ENCODE data around the gene SYCP1. TPM values are rescaled to one million over a fixed set of nuclear protein-coding genes. Genes with fewer than 3 reads are reported as not detected.
"Not testable (repeated sequence)": the region's sequence is repeated elsewhere in the genome, so short reads cannot be mapped to it uniquely, and the experiment has no call there.

The SYCP1 gene
- total and polyA plus RNA-seq, 2 experiments from 2014 or later = 0.24 to 0.66 TPM

- no peaks in the 10 kb centered on the region for H3K4me1 ChIP-seq (ENCODE audit: insufficient read depth)
- H3K4me2 ChIP-seq = no peak overlapping the region
- H3K36me3 ChIP-seq (ENCODE audit: insufficient read depth) = no peaks in the 10 kb centered on the region
- ATAC-seq (no peak), DNase-seq (ENCODE audit: low spot score) (no peak)
- H2AFZ ChIP-seq = no peak overlapping the region
- Mint-ChIP-seq H3K4me3 (no peak overlapping the region), H3K4me1 (peaks cover 3% of the 10 kb centered on the region; the same call in 2 of the 3 replicates), H3K27ac (no peak overlapping the region), H3K9me3 (peaks cover 7% of the 10 kb centered on the region; the same call in 2 of the 3 replicates), H3K27me3 (ENCODE audit: insufficient read depth, low read depth, poor library complexity) (peaks cover 2% of the 10 kb centered on the region), H3K36me3 (ENCODE audit: low read depth) (no peaks in the 10 kb centered on the region)
- no peaks in the 10 kb centered on the region for H3K79me2 ChIP-seq (replicated peaks; ENCODE audit: insufficient read depth)
- H3K27me3 ChIP-seq (ENCODE audit: insufficient read depth) = no peaks in the 10 kb centered on the region
- no peak for TF ChIP-seq REST (IDR thresholded peaks at IDR 0.05; ENCODE audit: unreplicated experiment)
- peaks cover 8% of the 10 kb centered on the region for H3K9me2 ChIP-seq (ENCODE audit: insufficient read depth)
- no peak overlapping the region for H3K4me3 ChIP-seq
- H3F3A ChIP-seq (replicated peaks; ENCODE audit: low read depth) = no peaks in the 10 kb centered on the region
- no peaks in the 10 kb centered on the region for H4K20me1 ChIP-seq (replicated peaks; ENCODE audit: insufficient read depth)
- H3K27ac ChIP-seq (ENCODE audit: low read depth) = no peak overlapping the region
Observed at GRCh38 chr1:115013792-115014191, 159.1 kb downstream of the SYCP1 start.

GRCh38 chr1:115019549-115019948, 164.9 kb downstream of the SYCP1 start:
- not testable (repeated sequence) for H3K27ac ChIP-seq (ENCODE audit: low read depth); H3K4me2 ChIP-seq; H3K4me1 Mint-ChIP-seq; H4K20me1 ChIP-seq (replicated peaks; ENCODE audit: insufficient read depth); H3K4me3 ChIP-seq; H3K79me2 ChIP-seq (replicated peaks; ENCODE audit: insufficient read depth); H3K27me3 Mint-ChIP-seq (ENCODE audit: insufficient read depth, low read depth, poor library complexity); H3K4me3 Mint-ChIP-seq; H3K36me3 ChIP-seq (ENCODE audit: insufficient read depth); H3K36me3 Mint-ChIP-seq (ENCODE audit: low read depth); H3K9me2 ChIP-seq (ENCODE audit: insufficient read depth); DNase-seq (ENCODE audit: low spot score); H3K27ac Mint-ChIP-seq; H2AFZ ChIP-seq; ATAC-seq; H3F3A ChIP-seq (replicated peaks; ENCODE audit: low read depth); H3K27me3 ChIP-seq (ENCODE audit: insufficient read depth); H3K4me1 ChIP-seq (ENCODE audit: insufficient read depth)
- peaks cover 25% of the 10 kb centered on the region for H3K9me3 Mint-ChIP-seq

- no peak for TF ChIP-seq REST (IDR thresholded peaks at IDR 0.05; ENCODE audit: unreplicated experiment)
- TF ChIP-seq POLR2AphosphoS5 (IDR thresholded peaks at IDR 0.05; ENCODE audit: low read depth) = no peak
- TF ChIP-seq CREB1 (CRISPR knock-in tag; IDR thresholded peaks at IDR 0.05; ENCODE audit: low read depth) = no peak
- Histone ChIP-seq H3K4me2 (no peak overlapping the region), H3K27ac (ENCODE audit: low read depth) (no peak overlapping the region), H4K20me1 (replicated peaks; ENCODE audit: insufficient read depth) (no peaks in the 10 kb centered on the region), H2AFZ (no peak overlapping the region), H3K9me2 (ENCODE audit: insufficient read depth) (peaks cover 6% of the 10 kb centered on the region), H3K36me3 (ENCODE audit: insufficient read depth) (no peaks in the 10 kb centered on the region), H3K4me3 (no peak overlapping the region), H3F3A (replicated peaks; ENCODE audit: low read depth) (no peaks in the 10 kb centered on the region), H3K79me2 (replicated peaks; ENCODE audit: insufficient read depth) (no peaks in the 10 kb centered on the region), H3K4me1 (ENCODE audit: insufficient read depth) (no peaks in the 10 kb centered on the region), H3K27me3 (ENCODE audit: insufficient read depth) (no peaks in the 10 kb centered on the region)
- Mint-ChIP-seq H3K9me3 (peaks cover 22% of the 10 kb centered on the region), H3K27me3 (ENCODE audit: insufficient read depth, low read depth, poor library complexity) (no peaks in the 10 kb centered on the region), H3K4me1 (no peaks in the 10 kb centered on the region), H3K4me3 (no peak overlapping the region), H3K27ac (no peak overlapping the region), H3K36me3 (ENCODE audit: low read depth) (peaks cover 4% of the 10 kb centered on the region; the same call in 2 of the 3 replicates)
- DNase-seq (ENCODE audit: low spot score) (no peak), ATAC-seq (no peak)
Observed at GRCh38 chr1:115021145-115021544, 166.5 kb downstream of the SYCP1 start.
